ENCODE data around the gene TCEA2.

TCEA2 gene

GRCh38 chr20:64062596-64063388 is at the start of gene TCEA2:
TCEA2 (plus strand) TSS chr20:64063198; CDS start chr20:64063313, 115 bp downstream.
- peak; percentile 94 for DNase-seq

GRCh38 chr20:64015635-64016034 is 47.4 kb upstream of the TCEA2 start:
- DNase-seq = no peak

GRCh38 chr20:64021124-64021975 is 41.6 kb upstream of the TCEA2 start:
- DNase-seq = no peak

GRCh38 chr20:64022671-64023360 is 40.2 kb upstream of the TCEA2 start:
- no peak for DNase-seq

- DNase-seq = no peak
Measured at GRCh38 chr20:64023361-64024140, 39.4 kb upstream of the TCEA2 start.

- DNase-seq = no peak
Measured at GRCh38 chr20:64024141-64024990, 38.6 kb upstream of the TCEA2 start.

GRCh38 chr20:64025101-64025825 is 37.7 kb upstream of the TCEA2 start:
- no peak for DNase-seq

- no peak for DNase-seq
Measured at GRCh38 chr20:64025826-64026412, 37.1 kb upstream of the TCEA2 start.

GRCh38 chr20:64027981-64028685 is 34.9 kb upstream of the TCEA2 start:
- no peak for DNase-seq

- no peak for DNase-seq
Measured at GRCh38 chr20:64029293-64030117, 33.5 kb upstream of the TCEA2 start.

- no peak for DNase-seq
Measured at GRCh38 chr20:64030371-64031134, 32.4 kb upstream of the TCEA2 start.

GRCh38 chr20:64031822-64032314 is 31.1 kb upstream of the TCEA2 start:
- DNase-seq = no peak

GRCh38 chr20:64032706-64033624 is 30.0 kb upstream of the TCEA2 start:
- no peak for DNase-seq

GRCh38 chr20:64033981-64034493 is 29.0 kb upstream of the TCEA2 start:
- no peak for DNase-seq

GRCh38 chr20:64035066-64035932 is 27.7 kb upstream of the TCEA2 start:
- peak; percentile 44 for DNase-seq

All from CD4-positive, alpha-beta T cell treated with Interleukin-21 for 1 hour (primary cell).